IMR-90 (cell line): ENCODE measurements around the gene BCAT1. TPM values are rescaled to one million over a fixed set of nuclear protein-coding genes. Genes with fewer than 3 reads are reported as not detected.

Source experiments
- ATAC-seq: fragments of 200-7000 bp; cut with Tn5 transposase; 2 replicates; pipeline ENCODE4 v1.9.1; 2020; ENCODE audit warnings: low read depth, mild to moderate bottlenecking, moderate library complexity
- BruUV-seq: library from RNA; stranded (reverse); fragments of 400-500 nt; replicated peaks from 2 replicates; lab custom pipeline; 2021; lab: Mats Ljungman, UMichigan
- CTCF ChIA-PET: fragments of 300-600 bp; formaldehyde crosslinking; extraction: SDS; loops from one replicate; lab custom pipeline; 2021; ENCODE audit warnings: antibody characterized with exemption; lab: Yijun Ruan, JAX
- POLR2A ChIA-PET: fragments of 300-600 bp; sonication (Branson Sonifier 250); formaldehyde crosslinking; loops from one replicate; lab custom pipeline; 2022; ENCODE audit warnings: antibody characterized with exemption; ENCODE audit not compliant: unreplicated experiment; lab: Charles Lee
- DNase-seq: peaks from one replicate; pipeline ENCODE4 v3.0.0; 2013
- H2AFZ ChIP-seq: replicated peaks from 2 replicates; pipeline ENCODE3; 2013; ENCODE audit warnings: low read length, mild to moderate bottlenecking; ENCODE audit not compliant: poor library complexity
- H2AK5ac ChIP-seq: 2 replicates; pipeline ENCODE4 v1.6.1; 2013; ENCODE audit warnings: low read depth, low read length, inconsistent platforms
- H2AK9ac ChIP-seq: replicated peaks from 2 replicates; pipeline ENCODE3; 2013; ENCODE audit warnings: mild to moderate bottlenecking, low read depth, low read length, moderate library complexity; ENCODE audit not compliant: poor library complexity
- H2BK120ac ChIP-seq: 2 replicates; pipeline ENCODE4 v1.6.1; 2013; ENCODE audit warnings: low read depth, low read length, inconsistent platforms
- H2BK15ac ChIP-seq: 3 replicates; pipeline ENCODE4 v1.6.1; 2013; ENCODE audit warnings: low read depth, low read length, inconsistent platforms
- H2BK20ac ChIP-seq: 2 replicates; pipeline ENCODE4 v1.6.1; 2013; ENCODE audit warnings: low read depth, mild to moderate bottlenecking, inconsistent platforms, low read length, moderate library complexity
- H2BK5ac ChIP-seq: 2 replicates; pipeline ENCODE4 v1.6.1; 2013; ENCODE audit warnings: mild to moderate bottlenecking, low read depth, low read length, inconsistent platforms; ENCODE audit not compliant: poor library complexity, severe bottlenecking
- H3K14ac ChIP-seq: replicated peaks from 2 replicates; pipeline ENCODE4 v1.6.1; 2013; ENCODE audit warnings: low read depth, low read length, inconsistent platforms
- H3K18ac ChIP-seq: 2 replicates; pipeline ENCODE4 v1.6.1; 2013; ENCODE audit warnings: low read depth, low read length, control low read depth
- H3K23ac ChIP-seq: 2 replicates; pipeline ENCODE4 v1.6.1; 2013; ENCODE audit warnings: low read depth, low read length, inconsistent platforms
- H3K27ac ChIP-seq: 2 replicates; pipeline ENCODE4 v1.5.1; 2013; ENCODE audit warnings: mild to moderate bottlenecking, control low read depth, low read length; ENCODE audit not compliant: insufficient read depth
- H3K27me3 ChIP-seq: 2 replicates; pipeline ENCODE4 v1.6.1; 2013; ENCODE audit warnings: low read length; ENCODE audit not compliant: control insufficient read depth, insufficient read depth
- H3K36me3 ChIP-seq: 2 replicates; pipeline ENCODE4 v1.6.1; 2013; ENCODE audit warnings: low read length, mixed read lengths; ENCODE audit not compliant: control insufficient read depth, insufficient read depth
- H3K4ac ChIP-seq: 2 replicates; pipeline ENCODE4 v1.6.1; 2013; ENCODE audit warnings: low read depth, low read length, inconsistent platforms
- H3K4me1 ChIP-seq: 2 replicates; pipeline ENCODE4 v1.6.1; 2013; ENCODE audit warnings: low read length, mixed read lengths; ENCODE audit not compliant: control insufficient read depth, insufficient read depth
- H3K4me2 ChIP-seq: 2 replicates; pipeline ENCODE4 v1.6.1; 2013; ENCODE audit warnings: low read depth, mild to moderate bottlenecking, control low read depth, low read length, moderate library complexity
- H3K4me3 ChIP-seq: 2 replicates; pipeline ENCODE4 v1.5.1; 2013; ENCODE audit warnings: low read depth, mild to moderate bottlenecking, control low read depth, low read length, moderate library complexity; ENCODE audit not compliant: insufficient read depth
- H3K56ac ChIP-seq: 2 replicates; pipeline ENCODE4 v1.6.1; 2013; ENCODE audit warnings: low read length, inconsistent platforms; ENCODE audit not compliant: insufficient read depth; ENCODE audit errors: extremely low read depth
- H3K79me1 ChIP-seq, 2 experiments: 2 replicates each; pipeline ENCODE4 v1.6.1; 2013; ENCODE audit warnings: low read length in 2 of 2, inconsistent platforms in 1 of 2, low read depth in 1 of 2
- H3K9ac ChIP-seq: 2 replicates; pipeline ENCODE4 v1.6.1; 2013; ENCODE audit warnings: low read depth, low read length, control low read depth
- H3K9me1 ChIP-seq: 2 replicates; pipeline ENCODE4 v1.6.1; 2013; ENCODE audit warnings: low read length, inconsistent platforms; ENCODE audit not compliant: insufficient read depth
- H3K9me3 ChIP-seq: 2 replicates; pipeline ENCODE4 v1.6.1; 2013; ENCODE audit warnings: low read length; ENCODE audit not compliant: control insufficient read depth, insufficient read depth
- H4K20me1 ChIP-seq: 2 replicates; pipeline ENCODE4 v1.6.1; 2013; ENCODE audit warnings: low read length, inconsistent platforms; ENCODE audit not compliant: insufficient read depth
- H4K5ac ChIP-seq: 2 replicates; pipeline ENCODE4 v1.6.1; 2013; ENCODE audit warnings: mild to moderate bottlenecking, low read depth, low read length, control low read depth
- H4K8ac ChIP-seq, 2 experiments: 2 replicates each; pipeline ENCODE4 v1.6.1; 2013; ENCODE audit warnings: low read depth in 2 of 2, low read length in 2 of 2, control low read depth in 1 of 2, inconsistent platforms in 1 of 2
- H4K91ac ChIP-seq: 2 replicates; pipeline ENCODE4 v1.6.1; 2013; ENCODE audit warnings: low read depth, low read length, inconsistent platforms; ENCODE audit not compliant: insufficient read depth
- BHLHE40 ChIP-seq: fragments of 150-350 bp; IDR thresholded peaks from 2 replicates; pipeline ENCODE4 v1.6.1; 2016; ENCODE audit warnings: mild to moderate bottlenecking, low read depth, low read length
- CEBPB ChIP-seq: IDR thresholded peaks from 2 replicates; pipeline ENCODE4 v1.6.1; 2012; ENCODE audit warnings: low read depth, low read length, improper control_type of control experiment
- CHD1 ChIP-seq: IDR thresholded peaks from 2 replicates; pipeline ENCODE4 v1.6.1; 2012; ENCODE audit warnings: low read depth, low read length, improper control_type of control experiment
- CTCF ChIP-seq: conservative IDR thresholded peaks from 2 replicates; pipeline ENCODE4 v1.5.1; 2012; ENCODE audit warnings: mild to moderate bottlenecking, low read depth, low read length, improper control_type of control experiment
- ELK1 ChIP-seq: fragments of 150-350 bp; IDR thresholded peaks from 2 replicates; pipeline ENCODE4 v1.6.1; 2016; ENCODE audit warnings: low read depth, mild to moderate bottlenecking, low read length, moderate library complexity, borderline replicate concordance
- FOS ChIP-seq: fragments of 150-350 bp; IDR thresholded peaks from 2 replicates; pipeline ENCODE4 v1.6.1; 2016; ENCODE audit warnings: low read depth, low read length
- MAFK ChIP-seq: IDR thresholded peaks from 2 replicates; pipeline ENCODE4 v1.6.1; 2012; ENCODE audit warnings: low read depth, low read length, improper control_type of control experiment
- MAZ ChIP-seq: IDR thresholded peaks from 2 replicates; pipeline ENCODE4 v1.6.1; 2012; ENCODE audit warnings: low read depth, mild to moderate bottlenecking, low read length, improper control_type of control experiment, moderate library complexity, borderline replicate concordance
- MXI1 ChIP-seq: IDR thresholded peaks from 2 replicates; pipeline ENCODE4 v1.6.1; 2012; ENCODE audit warnings: low read depth, mild to moderate bottlenecking, low read length, moderate library complexity, borderline replicate concordance
- NFE2L2 ChIP-seq: fragments of 150-350 bp; IDR thresholded peaks from 2 replicates; pipeline ENCODE4 v1.6.1; 2016; ENCODE audit warnings: low read depth, mild to moderate bottlenecking, low read length
- POLR2A ChIP-seq: IDR thresholded peaks from 2 replicates; pipeline ENCODE4 v1.6.1; 2012; ENCODE audit warnings: mild to moderate bottlenecking, low read depth, low read length
- RAD21 ChIP-seq: IDR thresholded peaks from 2 replicates; pipeline ENCODE4 v1.6.1; 2012; ENCODE audit warnings: low read length, improper control_type of control experiment
- RCOR1 ChIP-seq: IDR thresholded peaks from 2 replicates; pipeline ENCODE4 v1.6.1; 2012; ENCODE audit warnings: mild to moderate bottlenecking, low read length, improper control_type of control experiment; ENCODE audit not compliant: insufficient replicate concordance
- RFX5 ChIP-seq: IDR thresholded peaks from 2 replicates; pipeline ENCODE4 v1.8.0; 2012; ENCODE audit warnings: low read depth, mild to moderate bottlenecking, low read length, moderate library complexity
- SMC3 ChIP-seq: fragments of 150-350 bp; IDR thresholded peaks from 2 replicates; pipeline ENCODE4 v1.6.1; 2016; ENCODE audit warnings: low read depth, mild to moderate bottlenecking, antibody characterized with exemption, low read length, moderate library complexity
- USF2 ChIP-seq: fragments of 150-350 bp; IDR thresholded peaks from 2 replicates; pipeline ENCODE4 v1.6.1; 2017; ENCODE audit warnings: mild to moderate bottlenecking, antibody characterized with exemption, low read length, low read depth
- WGBS, 2 experiments: methylation state at CpG; one replicate each; pipeline versions ENCODE4 v1.1.5 to v1.1.7; 2013; ENCODE audit warnings: missing lambda C conversion rate in 2 of 2; ENCODE audit not compliant: insufficient read length in 1 of 2; ENCODE audit errors: extremely low coverage in 2 of 2; 5-methylcytosine and 5-hydroxymethylcytosine counted together
- dilution Hi-C: fragments of 300-500 bp; cut with HindIII; formaldehyde crosslinking; loops from one replicate; pipeline ENCODE4 v1.14.3; 2018; ENCODE audit warnings: low sequenced_read_pairs; ENCODE audit not compliant: unreplicated experiment
- in situ Hi-C: fragments of 300-500 bp; cut with MboI; formaldehyde crosslinking; loops from 3 replicates; pipeline ENCODE4 v1.14.3; 2019; ENCODE audit warnings: low sequenced_read_pairs, inconsistent platforms, mixed read lengths
- intact Hi-C: fragments of 100-400 bp; cut with micrococcal nuclease; formaldehyde crosslinking; loops from 2 replicates; pipeline ENCODE4 v1.10.0; 2022
- polyA plus RNA-seq, 3 experiments: library from polyadenylated mRNA; depleted of rRNA; stranded (reverse); fragments of >200 nt; gene quantifications; 2 replicates each; pipeline ENCODE4 v1.2.3, GENCODE V29; 2012; ENCODE audit warnings: low replicate concordance in 1 of 3
- total RNA-seq: library from RNA; depleted of rRNA; stranded (reverse); fragments of >200 nt; gene quantifications from 2 replicates; pipeline ENCODE4 v1.2.3, GENCODE V29; 2012

The BCAT1 gene
- total and polyA plus RNA-seq, 2 of the 4 experiments (the other 2 are of a cell fraction) = 30.4 to 683 TPM

GRCh38 chr12:24815114-24815423, 133.8 kb downstream of the BCAT1 start:
- no TSS peak for BruUV-seq
- Histone ChIP-seq H3K36me3 (peaks cover 19% of the 10 kb centered on the region), H2BK15ac (no peak overlapping the region), H4K20me1 (no peaks in the 10 kb centered on the region), H4K8ac (no peak overlapping the region), H3K4me3 (no peak overlapping the region), H3K27ac (no peak overlapping the region), H2BK20ac (no peak overlapping the region), H3K4me2 (no peak overlapping the region), H2AK9ac (no peak overlapping the region), H2BK120ac (no peak overlapping the region), H2AK5ac (no peak overlapping the region), H2AFZ (no peak overlapping the region), H3K9me1 (0 out of 2 replicates have a peak, but pooled peaks cover 2% of the 10 kb centered on the region), H3K56ac (no peak overlapping the region), H3K79me1 (peaks cover 4 to 6% of the 10 kb centered on the region in 2 experiments; a peak in 2 of 4 replicates), H3K18ac (no peak overlapping the region), H4K5ac (no peak overlapping the region), H3K27me3 (no peaks in the 10 kb centered on the region), H4K91ac (no peak overlapping the region), H3K9ac (no peak overlapping the region), H3K4me1 (no peaks in the 10 kb centered on the region), H3K23ac (no peak overlapping the region), H2BK5ac (no peak overlapping the region), H3K14ac (no peak overlapping the region), H3K9me3 (no peaks in the 10 kb centered on the region), H3K4ac (no peak overlapping the region)
- ChIA-PET POLR2A (no interaction called here), CTCF (no interaction called here)
- ATAC-seq = no peak
- dilution Hi-C loops (no loop called here), in situ Hi-C loops (no loop called here), intact Hi-C loops (no loop called here)
- TF ChIP-seq NFE2L2 (no peak), ELK1 (no peak), SMC3 (no peak), RCOR1 (no peak), MXI1 (no peak), BHLHE40 (no peak), CTCF (no peak), RAD21 (no peak), CHD1 (no peak), CEBPB (no peak), MAZ (no peak), MAFK (no peak), USF2 (no peak), POLR2A (no peak), RFX5 (no peak), FOS (no peak)
- no peak for DNase-seq
- no CpG with 5 or more reads among the region's 1 CpG for WGBS, 2 experiments
